Lower leg skin (tissue), 4 donors: ENCODE data around the gene NDRG2. TPM values are rescaled to one million over a fixed set of nuclear protein-coding genes. Genes with fewer than 3 reads are reported as not detected.
"Not testable (repeated sequence)": the region's sequence is repeated elsewhere in the genome, so short reads cannot be mapped to it uniquely, and the experiment has no call there.

ENCODE experiments used
- DNase-seq, 2 donors: peaks; one replicate each; pipeline ENCODE4 v3.0.0-alpha.2; 2019; ENCODE audit warnings: low spot score in 2 of 2
- H3K4me3 ChIP-seq: fragments of 200-600 bp; sonication (generic); 2 replicates; pipeline ENCODE4 v1.5.1; 2017; ENCODE audit warnings: mild to moderate bottlenecking, low read depth; ENCODE audit not compliant: poor library complexity, severe bottlenecking
- CTCF ChIP-seq, 3 donors: fragments of 450-650 bp; IDR thresholded peaks; one replicate each; pipeline ENCODE4 v1.5.1; 2016; ENCODE audit warnings: antibody characterized with exemption in 3 of 3, mild to moderate bottlenecking in 3 of 3, moderate library complexity in 2 of 3
- POLR2A ChIP-seq, 2 donors: fragments of 450-650 bp; IDR thresholded peaks; one replicate each; pipeline ENCODE4 v1.6.1; 2016 to 2017; ENCODE audit warnings: antibody characterized with exemption in 2 of 2, mild to moderate bottlenecking in 1 of 2, moderate library complexity in 1 of 2
- WGBS, 2 donors: methylation state at CpG; one replicate each; pipeline ENCODE4 v1.1.5; 2018; 5-methylcytosine and 5-hydroxymethylcytosine counted together
- intact Hi-C: fragments of 100-400 bp; cut with DNase I; formaldehyde crosslinking; loops from one replicate; pipeline ENCODE4 v1.15.0; 2023; ENCODE audit warnings: low total_unique reads
- total RNA-seq, 4 donors: library from RNA; depleted of rRNA; stranded (reverse); fragments of >200 nt; gene quantifications; one replicate each; pipeline ENCODE4 v1.1.0, GENCODE V29; 2016

Gene NDRG2
- total RNA-seq, 4 donors from 2014 or later, result 186 to 475 (median 282) TPM

GRCh38 chr14:21015312-21015711 lies 9.5 kb downstream of the NDRG2 start:
- TF ChIP-seq POLR2A (IDR thresholded peaks at IDR 0.05), result no peak
- no peak for TF ChIP-seq CTCF (IDR thresholded peaks at IDR 0.05)
- intact Hi-C loops, result loop anchor here (10.0 kb wide), 1 partner anchor 79 kb away; the partner anchor contains the start of gene ZNF219
- H3K4me3 ChIP-seq, result no peak overlapping the region
- WGBS, 2 donors, result 64 to 69% methylated on average over 6 of the region's 6 CpGs
- peak in 1 of 2 donors; percentile 49 for DNase-seq

DNA sequence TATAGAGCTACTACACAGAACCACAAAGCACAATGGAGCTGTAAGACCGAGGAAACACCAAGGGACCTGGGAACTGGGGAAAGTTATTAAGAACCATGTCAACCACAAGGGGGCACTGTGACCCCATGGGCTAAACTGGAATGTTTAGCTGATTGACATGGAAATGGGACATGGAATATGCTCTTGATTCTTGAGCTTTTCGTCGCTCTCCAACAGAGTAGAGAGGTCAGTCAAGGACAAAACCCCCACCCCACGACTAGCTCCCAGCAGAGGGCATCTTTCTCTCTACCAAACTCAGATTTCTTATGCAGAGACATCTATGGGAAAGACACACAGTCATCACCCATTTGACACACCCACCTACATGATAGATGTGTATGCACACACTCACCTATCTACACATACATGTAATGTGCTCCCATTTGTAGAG lies 10.1 kb downstream of the NDRG2 start:
- TF ChIP-seq POLR2A (IDR thresholded peaks at IDR 0.05), result no peak
- TF ChIP-seq CTCF (IDR thresholded peaks at IDR 0.05), result peak in 1 of 3 donors; percentile 70
- H3K4me3 ChIP-seq, result no peak overlapping the region
- peak; percentile 89 to 97 for DNase-seq
- intact Hi-C loops, result loop anchor here (10.0 kb wide), 1 partner anchor 80 kb away; the partner anchor contains the start of gene ZNF219
- 2% methylated on average over 4 of the region's 4 CpGs for WGBS, 2 donors

DNA sequence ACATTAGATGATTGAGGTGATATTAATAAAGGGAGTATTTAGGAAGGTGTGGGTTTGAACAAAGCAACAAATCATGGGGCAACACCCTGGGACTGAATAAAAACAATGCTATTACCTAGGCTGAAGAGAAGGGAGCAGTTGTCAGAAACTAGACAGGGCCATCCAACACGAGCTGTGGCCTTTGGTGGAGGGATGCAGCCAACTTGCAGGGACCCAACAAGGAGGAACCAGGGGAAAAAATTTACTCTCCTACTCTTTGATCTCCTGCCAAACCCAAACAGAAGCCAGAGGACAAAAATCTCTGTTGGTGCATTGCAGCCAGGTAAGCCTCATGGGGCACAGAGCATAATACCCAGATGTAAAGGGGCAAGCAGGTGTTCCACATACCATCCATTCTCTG lies 13.7 kb downstream of the NDRG2 start:
- TF ChIP-seq CTCF (IDR thresholded peaks at IDR 0.05), result no peak
- TF ChIP-seq POLR2A (IDR thresholded peaks at IDR 0.05), result no peak
- DNase-seq, result peak in 1 of 2 donors; percentile 66
- no peak overlapping the region for H3K4me3 ChIP-seq
- 63 to 87% methylated on average over 1 of the region's 1 CpG for WGBS, 2 donors
- intact Hi-C loops, result loop anchor here (10.0 kb wide), 1 partner anchor 84 kb away; the partner anchor contains the start of gene ZNF219

GRCh38 chr14:21009721-21010120 lies 15.1 kb downstream of the NDRG2 start:
- DNase-seq, H3K4me3 ChIP-seq: not testable (repeated sequence)
- intact Hi-C loops, result loop anchor here (10.0 kb wide), 1 partner anchor 85 kb away; the partner anchor contains the start of gene ZNF219
- WGBS, 2 donors, result 83% methylated on average over 3 of the region's 3 CpGs

DNA sequence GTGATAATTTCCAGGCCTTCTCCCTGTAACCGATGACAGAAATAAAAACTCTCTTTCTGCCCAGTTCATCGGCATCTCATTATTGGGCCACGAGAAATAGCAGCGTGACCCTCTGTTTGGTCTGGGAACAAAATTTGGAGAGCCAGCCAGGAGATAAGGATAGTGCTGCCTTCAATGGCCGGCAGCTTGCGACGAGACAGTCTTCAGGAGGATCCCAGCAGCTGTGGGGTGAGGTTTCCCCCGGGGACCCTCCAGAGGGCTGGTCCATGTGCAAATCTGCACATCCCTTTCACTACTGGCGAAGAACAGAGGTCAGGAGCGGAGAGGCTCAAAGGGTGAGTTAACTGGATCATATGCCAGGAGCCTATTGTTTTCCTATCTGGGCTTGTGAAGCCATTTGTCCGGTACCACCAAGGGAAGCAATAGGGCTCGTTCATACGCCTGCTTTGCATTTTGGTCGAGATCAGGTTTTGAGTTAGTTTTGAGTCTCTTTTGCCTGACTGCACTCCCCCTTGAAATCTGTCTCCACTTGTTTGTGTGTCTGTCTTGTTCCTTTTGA lies 21.0 kb downstream of the NDRG2 start:
- intact Hi-C loops, result no loop called here

DNA sequence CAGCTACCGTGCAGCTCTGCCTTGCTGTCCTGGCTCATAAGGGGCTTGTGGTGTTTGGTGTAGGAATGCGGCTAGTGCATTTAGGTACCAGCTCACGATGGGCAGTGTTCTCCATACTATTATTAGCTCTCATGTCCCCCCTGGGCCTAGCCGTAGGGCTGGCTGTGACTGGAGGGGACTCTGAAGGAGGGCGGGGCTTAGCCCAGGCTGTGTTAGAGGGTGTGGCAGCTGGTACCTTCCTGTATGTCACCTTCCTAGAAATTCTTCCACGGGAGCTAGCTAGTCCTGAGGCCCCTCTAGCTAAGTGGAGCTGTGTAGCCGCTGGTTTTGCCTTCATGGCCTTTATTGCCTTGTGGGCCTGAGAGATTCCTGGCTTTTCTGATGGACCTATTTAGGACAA lies 23.6 kb downstream of the NDRG2 start:
- no peak overlapping the region for H3K4me3 ChIP-seq
- DNase-seq, result no peak
- intact Hi-C loops, result no loop called here
- no peak for TF ChIP-seq POLR2A (IDR thresholded peaks at IDR 0.05)
- TF ChIP-seq CTCF (IDR thresholded peaks at IDR 0.05), result no peak
- 71 to 82% methylated on average over 5 to 7 of the region's 7 CpGs for WGBS, 2 donors

More for the DNA sequence above, 21.0 kb downstream of the NDRG2 start:
- peak in 1 of 2 donors; percentile 32 for DNase-seq
- TF ChIP-seq POLR2A (IDR thresholded peaks at IDR 0.05) (no peak), CTCF (IDR thresholded peaks at IDR 0.05) (no peak)
- no peak overlapping the region for H3K4me3 ChIP-seq
- 88 to 90% methylated on average over 14 of the region's 14 CpGs for WGBS, 2 donors
